PC-3 (cell line): ENCODE results near the gene SDK1. TPM values are rescaled to one million over a fixed set of nuclear protein-coding genes. Genes with fewer than 3 reads are reported as not detected.

ENCODE experiments used
- ATAC-seq: fragments of 200-7000 bp; cut with Tn5 transposase; 2 replicates; pipeline ENCODE4 v1.9.1; 2020; ENCODE audit warnings: mild to moderate bottlenecking, moderate library complexity
- BruUV-seq: library from RNA; stranded (reverse); fragments of 400-500 nt; replicated peaks from 2 replicates; lab custom pipeline; 2021; lab: Mats Ljungman, UMichigan
- CTCF ChIA-PET: fragments of 300-600 bp; sonication (Branson Sonifier 250); formaldehyde crosslinking; loops from one replicate; lab custom pipeline; 2022; ENCODE audit warnings: antibody characterized with exemption; lab: Charles Lee
- POLR2A ChIA-PET: fragments of 300-600 bp; sonication (Branson Sonifier 250); formaldehyde crosslinking; loops from one replicate; lab custom pipeline; 2022; ENCODE audit warnings: antibody characterized with exemption; ENCODE audit not compliant: unreplicated experiment; lab: Charles Lee
- DNase-seq: peaks from one replicate; pipeline ENCODE4 v3.0.0-alpha.2; 2015
- H2AFZ ChIP-seq: fragments of 300-600 bp; sonication (generic); 2 replicates; pipeline ENCODE4 v1.6.0; 2016; ENCODE audit warnings: antibody characterized with exemption, low read length
- H3F3A ChIP-seq: fragments of 300-600 bp; sonication (generic); one replicate; pipeline ENCODE4 v1.6.0; 2017; ENCODE audit warnings: antibody characterized with exemption, low read length, control low read depth, mild to moderate bottlenecking; ENCODE audit not compliant: unreplicated experiment
- H3K27ac ChIP-seq: fragments of 300-600 bp; sonication (generic); 2 replicates; pipeline ENCODE4 v1.5.1; 2016; ENCODE audit warnings: mild to moderate bottlenecking, low read length
- H3K27me3 ChIP-seq: fragments of 300-600 bp; sonication (generic); 2 replicates; pipeline ENCODE4 v1.6.1; 2016; ENCODE audit warnings: low read length, mixed read lengths
- H3K36me3 ChIP-seq: fragments of 300-600 bp; sonication (generic); 2 replicates; pipeline ENCODE4 v1.6.1; 2016; ENCODE audit warnings: low read depth, mixed run types, low read length, mixed read lengths
- H3K4me1 ChIP-seq: fragments of 300-600 bp; sonication (generic); 2 replicates; pipeline ENCODE4 v1.5.1; 2016; ENCODE audit warnings: low read length; ENCODE audit not compliant: insufficient read depth
- H3K4me2 ChIP-seq: fragments of 300-600 bp; sonication (generic); 2 replicates; pipeline ENCODE4 v1.6.0; 2016; ENCODE audit warnings: low read length
- H3K4me3 ChIP-seq: fragments of 300-600 bp; sonication (generic); 2 replicates; pipeline ENCODE4 v1.5.1; 2016; ENCODE audit warnings: mild to moderate bottlenecking, low read length, mixed read lengths
- H3K79me2 ChIP-seq: fragments of 300-600 bp; sonication (generic); 2 replicates; pipeline ENCODE4 v1.6.1; 2017; ENCODE audit warnings: low read length, mixed read lengths
- H3K9ac ChIP-seq: fragments of 300-600 bp; sonication (generic); 2 replicates; pipeline ENCODE4 v1.6.0; 2016; ENCODE audit warnings: mild to moderate bottlenecking, low read length
- H3K9me2 ChIP-seq: fragments of 300-600 bp; sonication (generic); replicated peaks from 2 replicates; pipeline ENCODE4 v1.6.1; 2016; ENCODE audit warnings: mixed run types, low read length, mixed read lengths
- H3K9me3 ChIP-seq: fragments of 300-600 bp; sonication (generic); 2 replicates; pipeline ENCODE4 v1.6.1; 2016; ENCODE audit warnings: low read length, mixed read lengths
- H4K20me1 ChIP-seq: fragments of 300-600 bp; sonication (generic); 2 replicates; pipeline ENCODE4 v1.6.1; 2016; ENCODE audit warnings: low read length, mixed read lengths
- CTCF ChIP-seq: fragments of 300-600 bp; sonication (generic); conservative IDR thresholded peaks from 2 replicates; pipeline ENCODE4 v1.5.1; 2017; ENCODE audit warnings: antibody characterized with exemption, low read depth, mild to moderate bottlenecking, low read length
- EZH2 ChIP-seq: fragments of 300-600 bp; sonication (generic); IDR thresholded peaks from one replicate; pipeline ENCODE4 v1.6.1; 2017; ENCODE audit warnings: antibody characterized with exemption, mild to moderate bottlenecking, low read length; ENCODE audit not compliant: unreplicated experiment
- EZH2phosphoT487 ChIP-seq: fragments of 300-600 bp; sonication (generic); IDR thresholded peaks from 2 replicates; pipeline ENCODE4 v1.6.1; 2018; ENCODE audit warnings: mild to moderate bottlenecking, antibody characterized with exemption, low read length, borderline replicate concordance
- intact Hi-C: fragments of 100-400 bp; cut with micrococcal nuclease; formaldehyde crosslinking; loops from 2 replicates; pipeline ENCODE4 v1.9.0; 2023
- total RNA-seq: library from RNA; depleted of rRNA; stranded (reverse); fragments of >200 nt; gene quantifications from 2 replicates; pipeline ENCODE4 v1.2.3, GENCODE V29; 2014

SDK1 gene
- total RNA-seq, 1 experiment from 2014 or later, result 2.8 TPM

- H3K9me2 ChIP-seq, result no peaks in the 10 kb centered on the region
- TF ChIP-seq CTCF, result no peak
- no peak for TF ChIP-seq EZH2phosphoT487
- TF ChIP-seq EZH2, result no peak
- H3K27me3 ChIP-seq, result no peaks in the 10 kb centered on the region
- no peak overlapping the region for H3K4me3 ChIP-seq
- H3F3A ChIP-seq, result no peaks in the 10 kb centered on the region
- no peaks in the 10 kb centered on the region for H4K20me1 ChIP-seq
- ChIA-PET POLR2A (no interaction called here), CTCF (no interaction called here)
- H3K79me2 ChIP-seq, result no peaks in the 10 kb centered on the region
- no peak overlapping the region for H3K27ac ChIP-seq
- DNase-seq (no peak), ATAC-seq (no peak)
- H3K36me3 ChIP-seq, result no peaks in the 10 kb centered on the region
- no peaks in the 10 kb centered on the region for H3K9me3 ChIP-seq
- no peak overlapping the region for H3K4me2 ChIP-seq
- intact Hi-C loops, result no loop called here
- no peak overlapping the region for H3K9ac ChIP-seq
- BruUV-seq, result no TSS peak
- no peak overlapping the region for H2AFZ ChIP-seq
- H3K4me1 ChIP-seq, result no peaks in the 10 kb centered on the region
These were observed 875.9 kb downstream of the SDK1 start for GRCh38 chr7:4177001-4177400.

GRCh38 chr7:4178416-4178815 is 877.4 kb downstream of the SDK1 start:
- Histone ChIP-seq H3F3A (no peaks in the 10 kb centered on the region), H3K9ac (no peak overlapping the region), H3K9me3 (no peaks in the 10 kb centered on the region), H3K79me2 (no peaks in the 10 kb centered on the region), H2AFZ (no peak overlapping the region), H3K4me3 (no peak overlapping the region), H3K27me3 (no peaks in the 10 kb centered on the region), H3K4me2 (no peak overlapping the region), H4K20me1 (no peaks in the 10 kb centered on the region), H3K4me1 (no peaks in the 10 kb centered on the region), H3K27ac (no peak overlapping the region), H3K36me3 (no peaks in the 10 kb centered on the region), H3K9me2 (no peaks in the 10 kb centered on the region)
- intact Hi-C loops, result no loop called here
- no TSS peak for BruUV-seq
- CTCF ChIA-PET, result no interaction called here
- DNase-seq (no peak), ATAC-seq (no peak)
- POLR2A ChIA-PET, result no interaction called here
- no peak for TF ChIP-seq CTCF
- TF ChIP-seq EZH2, result no peak
- TF ChIP-seq EZH2phosphoT487, result no peak

GRCh38 chr7:4178916-4179687 is 878.0 kb downstream of the SDK1 start:
- CTCF ChIA-PET, result no interaction called here
- no peaks in the 10 kb centered on the region for H3K9me2 ChIP-seq
- POLR2A ChIA-PET, result no interaction called here
- H3K27ac ChIP-seq, result no peak overlapping the region
- no TSS peak for BruUV-seq
- DNase-seq, result no peak
- TF ChIP-seq CTCF (no peak), EZH2 (no peak), EZH2phosphoT487 (no peak)
- no peak overlapping the region for H3K4me2 ChIP-seq
- no peaks in the 10 kb centered on the region for H3K4me1 ChIP-seq
- no peaks in the 10 kb centered on the region for H3K9me3 ChIP-seq
- no peaks in the 10 kb centered on the region for H3K36me3 ChIP-seq
- H4K20me1 ChIP-seq, result no peaks in the 10 kb centered on the region
- no peaks in the 10 kb centered on the region for H3F3A ChIP-seq
- H3K79me2 ChIP-seq, result no peaks in the 10 kb centered on the region
- no peak overlapping the region for H3K9ac ChIP-seq
- no peaks in the 10 kb centered on the region for H3K27me3 ChIP-seq
- H2AFZ ChIP-seq, result no peak overlapping the region
- no peak overlapping the region for H3K4me3 ChIP-seq
- no peak for ATAC-seq
- intact Hi-C loops, result no loop called here
